ENCODE measurements around the gene BCAS4.

The BCAS4 gene

DNA sequence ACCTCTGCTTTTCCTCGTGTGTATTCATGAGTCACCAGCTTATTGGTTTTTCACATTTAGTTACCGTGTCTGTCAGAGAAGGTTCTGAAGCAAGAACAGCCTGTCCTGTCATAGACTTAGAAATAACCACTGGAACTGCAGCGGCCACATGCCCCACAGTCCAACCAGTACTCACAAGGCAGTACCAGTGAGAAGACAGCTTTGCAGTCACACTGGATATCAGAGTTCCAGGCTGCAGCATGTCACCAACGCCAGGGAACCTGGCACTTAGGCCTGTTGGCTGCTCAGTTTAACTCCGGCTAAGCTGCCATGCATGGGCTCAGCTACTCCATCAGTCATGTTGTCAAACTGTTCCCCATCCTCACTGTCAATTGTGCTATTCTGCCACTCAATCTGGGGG, 96.3 kb downstream of the BCAS4 start:
- TF ChIP-seq, protein P1, sequence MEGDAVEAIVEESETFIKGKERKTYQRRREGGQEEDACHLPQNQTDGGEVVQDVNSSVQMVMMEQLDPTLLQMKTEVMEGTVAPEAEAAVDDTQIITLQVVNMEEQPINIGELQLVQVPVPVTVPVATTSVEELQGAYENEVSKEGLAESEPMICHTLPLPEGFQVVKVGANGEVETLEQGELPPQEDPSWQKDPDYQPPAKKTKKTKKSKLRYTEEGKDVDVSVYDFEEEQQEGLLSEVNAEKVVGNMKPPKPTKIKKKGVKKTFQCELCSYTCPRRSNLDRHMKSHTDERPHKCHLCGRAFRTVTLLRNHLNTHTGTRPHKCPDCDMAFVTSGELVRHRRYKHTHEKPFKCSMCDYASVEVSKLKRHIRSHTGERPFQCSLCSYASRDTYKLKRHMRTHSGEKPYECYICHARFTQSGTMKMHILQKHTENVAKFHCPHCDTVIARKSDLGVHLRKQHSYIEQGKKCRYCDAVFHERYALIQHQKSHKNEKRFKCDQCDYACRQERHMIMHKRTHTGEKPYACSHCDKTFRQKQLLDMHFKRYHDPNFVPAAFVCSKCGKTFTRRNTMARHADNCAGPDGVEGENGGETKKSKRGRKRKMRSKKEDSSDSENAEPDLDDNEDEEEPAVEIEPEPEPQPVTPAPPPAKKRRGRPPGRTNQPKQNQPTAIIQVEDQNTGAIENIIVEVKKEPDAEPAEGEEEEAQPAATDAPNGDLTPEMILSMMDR (conservative IDR thresholded peaks at IDR 0.05), result no peak
- TF ChIP-seq ZFX (IDR thresholded peaks at IDR 0.05), result no peak
- no peak overlapping the region for H3K27ac ChIP-seq

- no peak for TF ChIP-seq ZFX (IDR thresholded peaks at IDR 0.05)
- TF ChIP-seq, protein P1 (conservative IDR thresholded peaks at IDR 0.05), result no peak
- H3K27ac ChIP-seq, result no peak overlapping the region
Measured at GRCh38 chr20:50892394-50892793, 97.5 kb downstream of the BCAS4 start.

- H3K27ac ChIP-seq, result no peak overlapping the region
- TF ChIP-seq ZFX (IDR thresholded peaks at IDR 0.05), result no peak
- TF ChIP-seq, protein P1 (conservative IDR thresholded peaks at IDR 0.05), result no peak
Measured at GRCh38 chr20:50893620-50894019, 98.8 kb downstream of the BCAS4 start.

DNA sequence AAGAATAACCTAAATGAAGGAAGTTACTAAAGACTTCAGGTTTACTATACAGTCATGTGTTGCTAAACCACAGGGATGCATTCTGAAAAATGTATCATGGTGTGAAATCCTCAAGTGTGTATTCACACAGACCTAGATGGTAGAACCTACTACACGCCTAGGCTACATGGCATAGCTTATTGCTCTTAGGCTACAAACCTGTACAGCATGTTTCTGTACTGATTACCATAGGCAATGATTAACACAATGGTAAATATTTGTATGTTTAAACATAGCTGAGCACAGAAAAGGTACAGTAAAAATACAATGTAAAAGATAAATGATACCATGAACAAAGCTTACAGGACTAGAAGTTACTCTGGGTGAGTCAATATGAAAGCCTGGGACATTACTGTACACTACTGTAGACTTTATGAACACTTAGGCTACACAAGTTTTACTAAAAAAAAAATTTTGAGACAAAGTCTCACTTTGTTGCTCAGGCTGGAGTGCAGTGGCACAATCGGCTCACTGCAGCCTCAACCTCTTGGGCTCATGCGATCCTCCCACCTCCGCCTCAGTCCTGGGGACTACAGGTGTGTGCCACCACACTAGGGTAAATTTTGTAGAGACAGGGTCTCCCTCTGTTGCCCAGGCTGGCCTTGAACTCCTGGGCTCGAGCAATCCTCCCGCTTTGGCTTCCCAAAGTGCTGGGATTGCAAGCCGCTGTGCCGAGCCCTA, 100.4 kb downstream of the BCAS4 start:
- no peak for TF ChIP-seq ZFX (IDR thresholded peaks at IDR 0.05)
- TF ChIP-seq, protein P1 (conservative IDR thresholded peaks at IDR 0.05), result no peak
- no peak overlapping the region for H3K27ac ChIP-seq

GRCh38 chr20:50898475-50898874, 103.6 kb downstream of the BCAS4 start:
- TF ChIP-seq, protein P1 (conservative IDR thresholded peaks at IDR 0.05), result no peak
- no peak for TF ChIP-seq ZFX (IDR thresholded peaks at IDR 0.05)
- no peak overlapping the region for H3K27ac ChIP-seq

DNA sequence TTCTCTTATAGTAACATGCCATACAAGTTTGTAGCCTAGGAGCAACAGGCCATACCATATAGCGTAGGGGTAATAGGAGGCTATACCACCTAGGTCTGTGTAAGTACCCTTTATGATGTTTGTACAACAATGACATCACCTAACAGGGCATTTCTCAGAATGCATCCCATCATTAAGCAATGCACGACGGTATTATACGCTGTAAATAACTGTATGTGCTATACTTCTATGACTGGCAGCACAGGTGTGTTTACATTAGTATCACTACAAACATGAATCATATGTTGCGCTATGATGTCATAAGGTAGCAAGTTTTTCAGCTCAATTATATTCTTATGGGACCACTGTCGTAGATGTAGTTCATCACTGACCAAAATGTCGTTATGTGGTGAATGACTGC, 105.4 kb downstream of the BCAS4 start:
- TF ChIP-seq, protein P1 (conservative IDR thresholded peaks at IDR 0.05), result no peak
- TF ChIP-seq ZFX (IDR thresholded peaks at IDR 0.05), result no peak
- H3K27ac ChIP-seq, result no peak overlapping the region

- TF ChIP-seq, protein P1 (conservative IDR thresholded peaks at IDR 0.05), result no peak
- TF ChIP-seq ZFX (IDR thresholded peaks at IDR 0.05), result no peak
- H3K27ac ChIP-seq, result no peak overlapping the region
Measured at GRCh38 chr20:50901301-50901700, 106.4 kb downstream of the BCAS4 start.
